IMR-90 (cell line): ENCODE measurements around the gene SRGAP3. TPM values are rescaled to one million over a fixed set of nuclear protein-coding genes. Genes with fewer than 3 reads are reported as not detected.

ENCODE experiments used
- ATAC-seq: fragments of 200-7000 bp; cut with Tn5 transposase; 2 replicates; pipeline ENCODE4 v1.9.1; 2020; ENCODE audit warnings: low read depth, mild to moderate bottlenecking, moderate library complexity
- BruUV-seq: library from RNA; stranded (reverse); fragments of 400-500 nt; replicated peaks from 2 replicates; lab custom pipeline; 2021; lab: Mats Ljungman, UMichigan
- CTCF ChIA-PET: fragments of 300-600 bp; formaldehyde crosslinking; extraction: SDS; loops from one replicate; lab custom pipeline; 2021; ENCODE audit warnings: antibody characterized with exemption; lab: Yijun Ruan, JAX
- POLR2A ChIA-PET: fragments of 300-600 bp; sonication (Branson Sonifier 250); formaldehyde crosslinking; loops from one replicate; lab custom pipeline; 2022; ENCODE audit warnings: antibody characterized with exemption; ENCODE audit not compliant: unreplicated experiment; lab: Charles Lee
- DNase-seq: peaks from one replicate; pipeline ENCODE4 v3.0.0; 2013
- H2AFZ ChIP-seq: replicated peaks from 2 replicates; pipeline ENCODE3; 2013; ENCODE audit warnings: low read length, mild to moderate bottlenecking; ENCODE audit not compliant: poor library complexity
- H2AK5ac ChIP-seq: 2 replicates; pipeline ENCODE4 v1.6.1; 2013; ENCODE audit warnings: low read depth, low read length, inconsistent platforms
- H2AK9ac ChIP-seq: replicated peaks from 2 replicates; pipeline ENCODE3; 2013; ENCODE audit warnings: mild to moderate bottlenecking, low read depth, low read length, moderate library complexity; ENCODE audit not compliant: poor library complexity
- H2BK120ac ChIP-seq: 2 replicates; pipeline ENCODE4 v1.6.1; 2013; ENCODE audit warnings: low read depth, low read length, inconsistent platforms
- H2BK15ac ChIP-seq: 3 replicates; pipeline ENCODE4 v1.6.1; 2013; ENCODE audit warnings: low read depth, low read length, inconsistent platforms
- H2BK20ac ChIP-seq: 2 replicates; pipeline ENCODE4 v1.6.1; 2013; ENCODE audit warnings: low read depth, mild to moderate bottlenecking, inconsistent platforms, low read length, moderate library complexity
- H2BK5ac ChIP-seq: 2 replicates; pipeline ENCODE4 v1.6.1; 2013; ENCODE audit warnings: mild to moderate bottlenecking, low read depth, low read length, inconsistent platforms; ENCODE audit not compliant: poor library complexity, severe bottlenecking
- H3K14ac ChIP-seq: replicated peaks from 2 replicates; pipeline ENCODE4 v1.6.1; 2013; ENCODE audit warnings: low read depth, low read length, inconsistent platforms
- H3K18ac ChIP-seq: 2 replicates; pipeline ENCODE4 v1.6.1; 2013; ENCODE audit warnings: low read depth, low read length, control low read depth
- H3K23ac ChIP-seq: 2 replicates; pipeline ENCODE4 v1.6.1; 2013; ENCODE audit warnings: low read depth, low read length, inconsistent platforms
- H3K27ac ChIP-seq: 2 replicates; pipeline ENCODE4 v1.5.1; 2013; ENCODE audit warnings: mild to moderate bottlenecking, control low read depth, low read length; ENCODE audit not compliant: insufficient read depth
- H3K27me3 ChIP-seq: 2 replicates; pipeline ENCODE4 v1.6.1; 2013; ENCODE audit warnings: low read length; ENCODE audit not compliant: control insufficient read depth, insufficient read depth
- H3K36me3 ChIP-seq: 2 replicates; pipeline ENCODE4 v1.6.1; 2013; ENCODE audit warnings: low read length, mixed read lengths; ENCODE audit not compliant: control insufficient read depth, insufficient read depth
- H3K4ac ChIP-seq: 2 replicates; pipeline ENCODE4 v1.6.1; 2013; ENCODE audit warnings: low read depth, low read length, inconsistent platforms
- H3K4me1 ChIP-seq: 2 replicates; pipeline ENCODE4 v1.6.1; 2013; ENCODE audit warnings: low read length, mixed read lengths; ENCODE audit not compliant: control insufficient read depth, insufficient read depth
- H3K4me2 ChIP-seq: 2 replicates; pipeline ENCODE4 v1.6.1; 2013; ENCODE audit warnings: low read depth, mild to moderate bottlenecking, control low read depth, low read length, moderate library complexity
- H3K4me3 ChIP-seq: 2 replicates; pipeline ENCODE4 v1.5.1; 2013; ENCODE audit warnings: low read depth, mild to moderate bottlenecking, control low read depth, low read length, moderate library complexity; ENCODE audit not compliant: insufficient read depth
- H3K56ac ChIP-seq: 2 replicates; pipeline ENCODE4 v1.6.1; 2013; ENCODE audit warnings: low read length, inconsistent platforms; ENCODE audit not compliant: insufficient read depth; ENCODE audit errors: extremely low read depth
- H3K79me1 ChIP-seq, 2 experiments: 2 replicates each; pipeline ENCODE4 v1.6.1; 2013; ENCODE audit warnings: low read length in 2 of 2, inconsistent platforms in 1 of 2, low read depth in 1 of 2
- H3K9ac ChIP-seq: 2 replicates; pipeline ENCODE4 v1.6.1; 2013; ENCODE audit warnings: low read depth, low read length, control low read depth
- H3K9me1 ChIP-seq: 2 replicates; pipeline ENCODE4 v1.6.1; 2013; ENCODE audit warnings: low read length, inconsistent platforms; ENCODE audit not compliant: insufficient read depth
- H3K9me3 ChIP-seq: 2 replicates; pipeline ENCODE4 v1.6.1; 2013; ENCODE audit warnings: low read length; ENCODE audit not compliant: control insufficient read depth, insufficient read depth
- H4K20me1 ChIP-seq: 2 replicates; pipeline ENCODE4 v1.6.1; 2013; ENCODE audit warnings: low read length, inconsistent platforms; ENCODE audit not compliant: insufficient read depth
- H4K5ac ChIP-seq: 2 replicates; pipeline ENCODE4 v1.6.1; 2013; ENCODE audit warnings: mild to moderate bottlenecking, low read depth, low read length, control low read depth
- H4K8ac ChIP-seq, 2 experiments: 2 replicates each; pipeline ENCODE4 v1.6.1; 2013; ENCODE audit warnings: low read depth in 2 of 2, low read length in 2 of 2, control low read depth in 1 of 2, inconsistent platforms in 1 of 2
- H4K91ac ChIP-seq: 2 replicates; pipeline ENCODE4 v1.6.1; 2013; ENCODE audit warnings: low read depth, low read length, inconsistent platforms; ENCODE audit not compliant: insufficient read depth
- BHLHE40 ChIP-seq: fragments of 150-350 bp; IDR thresholded peaks from 2 replicates; pipeline ENCODE4 v1.6.1; 2016; ENCODE audit warnings: mild to moderate bottlenecking, low read depth, low read length
- CEBPB ChIP-seq: IDR thresholded peaks from 2 replicates; pipeline ENCODE4 v1.6.1; 2012; ENCODE audit warnings: low read depth, low read length, improper control_type of control experiment
- CHD1 ChIP-seq: IDR thresholded peaks from 2 replicates; pipeline ENCODE4 v1.6.1; 2012; ENCODE audit warnings: low read depth, low read length, improper control_type of control experiment
- CTCF ChIP-seq: conservative IDR thresholded peaks from 2 replicates; pipeline ENCODE4 v1.5.1; 2012; ENCODE audit warnings: mild to moderate bottlenecking, low read depth, low read length, improper control_type of control experiment
- ELK1 ChIP-seq: fragments of 150-350 bp; IDR thresholded peaks from 2 replicates; pipeline ENCODE4 v1.6.1; 2016; ENCODE audit warnings: low read depth, mild to moderate bottlenecking, low read length, moderate library complexity, borderline replicate concordance
- FOS ChIP-seq: fragments of 150-350 bp; IDR thresholded peaks from 2 replicates; pipeline ENCODE4 v1.6.1; 2016; ENCODE audit warnings: low read depth, low read length
- MAFK ChIP-seq: IDR thresholded peaks from 2 replicates; pipeline ENCODE4 v1.6.1; 2012; ENCODE audit warnings: low read depth, low read length, improper control_type of control experiment
- MAZ ChIP-seq: IDR thresholded peaks from 2 replicates; pipeline ENCODE4 v1.6.1; 2012; ENCODE audit warnings: low read depth, mild to moderate bottlenecking, low read length, improper control_type of control experiment, moderate library complexity, borderline replicate concordance
- MXI1 ChIP-seq: IDR thresholded peaks from 2 replicates; pipeline ENCODE4 v1.6.1; 2012; ENCODE audit warnings: low read depth, mild to moderate bottlenecking, low read length, moderate library complexity, borderline replicate concordance
- NFE2L2 ChIP-seq: fragments of 150-350 bp; IDR thresholded peaks from 2 replicates; pipeline ENCODE4 v1.6.1; 2016; ENCODE audit warnings: low read depth, mild to moderate bottlenecking, low read length
- POLR2A ChIP-seq: IDR thresholded peaks from 2 replicates; pipeline ENCODE4 v1.6.1; 2012; ENCODE audit warnings: mild to moderate bottlenecking, low read depth, low read length
- RAD21 ChIP-seq: IDR thresholded peaks from 2 replicates; pipeline ENCODE4 v1.6.1; 2012; ENCODE audit warnings: low read length, improper control_type of control experiment
- RCOR1 ChIP-seq: IDR thresholded peaks from 2 replicates; pipeline ENCODE4 v1.6.1; 2012; ENCODE audit warnings: mild to moderate bottlenecking, low read length, improper control_type of control experiment; ENCODE audit not compliant: insufficient replicate concordance
- RFX5 ChIP-seq: IDR thresholded peaks from 2 replicates; pipeline ENCODE4 v1.8.0; 2012; ENCODE audit warnings: low read depth, mild to moderate bottlenecking, low read length, moderate library complexity
- SMC3 ChIP-seq: fragments of 150-350 bp; IDR thresholded peaks from 2 replicates; pipeline ENCODE4 v1.6.1; 2016; ENCODE audit warnings: low read depth, mild to moderate bottlenecking, antibody characterized with exemption, low read length, moderate library complexity
- USF2 ChIP-seq: fragments of 150-350 bp; IDR thresholded peaks from 2 replicates; pipeline ENCODE4 v1.6.1; 2017; ENCODE audit warnings: mild to moderate bottlenecking, antibody characterized with exemption, low read length, low read depth
- WGBS, 2 experiments: methylation state at CpG; one replicate each; pipeline versions ENCODE4 v1.1.5 to v1.1.7; 2013; ENCODE audit warnings: missing lambda C conversion rate in 2 of 2; ENCODE audit not compliant: insufficient read length in 1 of 2; ENCODE audit errors: extremely low coverage in 2 of 2; 5-methylcytosine and 5-hydroxymethylcytosine counted together
- dilution Hi-C: fragments of 300-500 bp; cut with HindIII; formaldehyde crosslinking; loops from one replicate; pipeline ENCODE4 v1.14.3; 2018; ENCODE audit warnings: low sequenced_read_pairs; ENCODE audit not compliant: unreplicated experiment
- in situ Hi-C: fragments of 300-500 bp; cut with MboI; formaldehyde crosslinking; loops from 3 replicates; pipeline ENCODE4 v1.14.3; 2019; ENCODE audit warnings: low sequenced_read_pairs, inconsistent platforms, mixed read lengths
- intact Hi-C: fragments of 100-400 bp; cut with micrococcal nuclease; formaldehyde crosslinking; loops from 2 replicates; pipeline ENCODE4 v1.10.0; 2022
- polyA plus RNA-seq, 3 experiments: library from polyadenylated mRNA; depleted of rRNA; stranded (reverse); fragments of >200 nt; gene quantifications; 2 replicates each; pipeline ENCODE4 v1.2.3, GENCODE V29; 2012; ENCODE audit warnings: low replicate concordance in 1 of 3
- total RNA-seq: library from RNA; depleted of rRNA; stranded (reverse); fragments of >200 nt; gene quantifications from 2 replicates; pipeline ENCODE4 v1.2.3, GENCODE V29; 2012

The SRGAP3 gene
- total and polyA plus RNA-seq, 2 of the 4 experiments (the other 2 are of a cell fraction): 0.68 to 1.4 TPM

- no peak overlapping the region for H2AK5ac ChIP-seq
- no peak overlapping the region for H3K23ac ChIP-seq
- H3K56ac ChIP-seq: no peak overlapping the region
- no peaks in the 10 kb centered on the region for H3K4me1 ChIP-seq
- no peaks in the 10 kb centered on the region for H3K9me1 ChIP-seq
- H2BK120ac ChIP-seq: no peak overlapping the region
- in situ Hi-C loops: no loop called here
- intact Hi-C loops: no loop called here
- CTCF ChIA-PET: no interaction called here
- no peaks in the 10 kb centered on the region for H4K20me1 ChIP-seq
- H2BK15ac ChIP-seq: no peak overlapping the region
- H3K27me3 ChIP-seq: peaks cover 7% of the 10 kb centered on the region
- H3K9me3 ChIP-seq: no peaks in the 10 kb centered on the region
- no TSS peak for BruUV-seq
- H3K79me1 ChIP-seq: no peaks in the 10 kb centered on the region
- no peak overlapping the region for H3K14ac ChIP-seq
- H3K9ac ChIP-seq: no peak overlapping the region
- no peak overlapping the region for H2BK20ac ChIP-seq
- H3K4me3 ChIP-seq: no peak overlapping the region
- no peak overlapping the region for H2AFZ ChIP-seq
- no peak for DNase-seq
- H4K8ac ChIP-seq: no peak overlapping the region
- no peak overlapping the region for H2BK5ac ChIP-seq
- no peak overlapping the region for H3K18ac ChIP-seq
- no peak overlapping the region for H2AK9ac ChIP-seq
- POLR2A ChIA-PET: no interaction called here
- no peak overlapping the region for H4K5ac ChIP-seq
- WGBS, 2 experiments: no CpG with 5 or more reads among the region's 1 CpG
- no peaks in the 10 kb centered on the region for H3K36me3 ChIP-seq
- no peak overlapping the region for H3K4ac ChIP-seq
- no peak for ATAC-seq
- no peak overlapping the region for H3K4me2 ChIP-seq
- dilution Hi-C loops: no loop called here
- no peak overlapping the region for H4K91ac ChIP-seq
- no peak overlapping the region for H3K27ac ChIP-seq
- TF ChIP-seq MAFK (no peak), CTCF (no peak), POLR2A (no peak), BHLHE40 (no peak), CHD1 (no peak), SMC3 (no peak), RAD21 (no peak), RFX5 (no peak), MAZ (no peak), NFE2L2 (no peak), CEBPB (no peak), FOS (no peak), USF2 (no peak), ELK1 (no peak), MXI1 (no peak), RCOR1 (no peak)
These were observed 144.0 kb downstream of the SRGAP3 start for GRCh38 chr3:9105421-9105820.
